Hematopoietic multipotent progenitor cell treated with erythropoietin and hydrocortisone succinate and interleukin-3 and kit ligand, for 6 days (in vitro differentiated cells): Measurements from ENCODE around the gene MRGPRF.
"Not testable (repeated sequence)": the region's sequence is repeated elsewhere in the genome, so short reads cannot be mapped to it uniquely, and the experiment has no call there.

Source experiments
- DNase-seq: peaks from one replicate; pipeline ENCODE4 v3.0.0-alpha.2; 2015

MRGPRF gene

GRCh38 chr11:68980776-68981065 is 32.3 kb downstream of the MRGPRF start, which contains the start of gene MRGPRD:
Gene MRGPRD, minus strand, starts transcription at chr11:68980986. Its CDS starts 0 bp downstream, at chr11:68980986.
- no peak for DNase-seq

- DNase-seq, result no peak
These were observed 32.9 kb downstream of the MRGPRF start for GRCh38 chr11:68979931-68980775.

- no peak for DNase-seq
These were observed 34.0 kb downstream of the MRGPRF start for GRCh38 chr11:68978931-68979594.

DNA sequence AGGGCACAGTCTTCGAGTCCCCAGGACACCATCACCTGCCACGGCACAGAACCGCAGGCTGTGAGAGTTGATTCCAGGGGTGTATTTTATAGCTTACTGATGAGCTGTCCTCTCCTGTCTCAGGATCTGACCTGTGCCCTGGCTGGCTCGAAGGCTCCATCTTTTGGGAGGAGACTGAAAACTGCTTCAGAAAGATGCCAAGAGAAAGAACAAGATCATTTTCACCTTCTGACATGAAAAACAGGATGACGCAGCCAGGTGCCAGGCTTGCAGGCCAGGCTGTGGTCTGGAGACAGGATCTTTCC is 34.5 kb downstream of the MRGPRF start:
- DNase-seq, result no peak

DNA sequence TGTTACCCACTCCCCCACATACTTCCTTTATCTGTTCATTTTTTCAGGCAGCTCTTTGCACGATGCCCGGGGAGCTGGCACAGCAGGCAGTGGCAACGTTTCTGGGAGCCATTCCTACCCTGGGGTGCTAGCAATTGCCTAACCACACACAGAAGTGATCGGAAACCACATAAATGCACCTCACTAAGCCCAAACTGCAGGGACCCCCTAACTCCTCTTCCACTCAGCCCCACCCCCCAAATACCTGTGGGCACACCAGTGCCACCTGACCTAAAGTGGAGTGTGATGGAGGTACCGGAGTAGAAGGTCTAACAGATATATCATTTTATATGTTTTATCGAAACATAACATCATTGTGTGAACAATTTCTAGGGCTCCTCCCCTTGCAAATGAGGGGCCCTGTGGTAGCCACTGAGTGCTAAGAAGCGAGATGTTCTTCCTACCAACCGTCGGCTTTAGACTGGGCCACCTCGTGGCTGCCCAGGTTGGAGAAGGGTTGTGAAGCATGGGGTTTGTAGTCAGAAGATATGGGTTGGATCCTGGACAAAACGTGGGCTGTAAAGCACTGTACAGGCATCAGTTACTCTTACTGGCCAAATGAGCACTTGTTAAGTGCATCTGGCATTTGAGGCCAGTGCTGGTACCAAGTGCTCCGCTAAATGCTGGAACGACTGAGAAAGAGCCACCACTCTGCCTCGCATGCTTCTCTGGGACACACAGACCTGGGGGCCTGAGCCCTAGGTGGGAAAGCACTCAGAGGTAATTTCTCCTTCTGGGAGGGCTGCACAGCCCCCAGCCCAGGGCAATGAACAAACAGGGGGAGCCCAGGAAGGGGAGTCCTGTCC is 35.0 kb downstream of the MRGPRF start:
- DNase-seq, result no peak

DNA sequence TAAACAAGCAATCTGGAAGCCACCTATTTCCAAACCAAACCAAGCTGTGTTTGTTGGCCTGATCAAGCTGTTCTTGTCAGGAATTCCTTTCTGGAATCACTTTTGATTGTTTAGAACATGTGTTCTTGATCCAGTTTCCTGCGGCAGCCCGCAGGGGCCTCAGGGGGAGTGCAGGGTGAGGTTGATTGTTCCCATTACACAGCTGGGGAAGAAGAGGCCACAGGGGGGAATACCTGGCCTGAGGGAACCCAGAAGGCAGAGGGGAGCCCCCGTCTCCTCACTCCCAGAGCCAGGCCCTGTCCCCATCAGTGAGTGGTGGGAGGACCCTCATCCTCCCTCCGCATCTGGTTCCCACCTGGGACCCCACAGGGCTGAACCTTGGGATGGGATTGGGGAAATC is 36.5 kb downstream of the MRGPRF start:
- DNase-seq, result no peak

DNA sequence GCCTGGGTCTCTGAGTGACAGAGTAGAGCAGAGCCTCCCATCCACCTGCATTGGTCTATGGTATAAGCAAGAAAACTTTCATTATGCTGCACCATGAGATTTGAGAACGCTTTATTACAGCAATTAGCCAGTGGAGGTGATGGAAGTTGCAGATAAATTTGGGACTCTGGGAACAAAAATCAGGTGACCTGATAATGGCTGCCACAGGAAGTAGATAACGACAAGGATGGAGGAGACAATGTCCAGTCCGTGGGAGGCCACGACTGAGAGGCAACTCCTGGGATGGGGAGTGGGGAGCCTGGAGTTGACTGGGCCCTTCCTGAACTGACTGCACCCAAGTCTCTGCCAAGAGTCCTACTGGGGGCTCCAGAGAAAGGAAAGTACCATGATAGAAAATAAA is 37.0 kb downstream of the MRGPRF start:
- no peak for DNase-seq

DNA sequence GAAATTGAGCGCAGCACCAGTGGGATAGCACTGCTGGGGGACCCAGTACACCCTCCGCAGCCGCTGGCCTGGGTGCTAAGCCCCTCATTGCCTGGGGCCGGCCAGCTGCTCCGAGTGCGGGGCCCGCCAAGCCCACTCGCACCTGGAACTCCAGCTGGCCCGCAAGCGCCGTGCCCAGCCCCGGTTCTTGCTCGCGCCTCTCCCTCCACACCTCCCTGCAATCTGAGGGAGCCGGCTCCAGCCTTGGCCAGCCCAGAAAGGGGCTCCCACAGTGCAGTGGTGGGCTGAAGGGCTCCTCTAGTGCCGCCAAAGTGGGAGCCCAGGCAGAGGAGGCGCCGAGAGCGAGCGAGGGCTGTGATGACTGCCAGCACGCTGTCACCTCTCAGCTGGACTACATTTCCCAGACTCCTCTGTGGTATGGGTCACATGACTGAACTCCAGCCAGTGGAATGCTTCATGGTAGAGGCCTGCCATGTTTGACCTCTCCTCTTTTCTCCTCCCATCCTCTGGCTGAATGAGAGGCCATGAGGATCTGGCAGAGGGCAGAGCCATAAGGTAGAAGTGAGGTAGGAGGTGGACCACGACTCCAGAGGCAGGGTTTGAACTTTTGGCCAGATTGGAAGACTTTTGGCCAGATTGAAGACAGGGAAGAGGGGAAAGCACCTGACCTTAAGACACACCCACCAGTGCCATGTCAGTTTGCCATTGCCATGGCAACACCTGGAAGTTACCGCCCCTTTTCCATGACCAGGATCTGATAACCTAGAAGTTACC is 38.4 kb downstream of the MRGPRF start:
- peak; percentile 61 for DNase-seq

GRCh38 chr11:68973706-68974105 is 39.3 kb downstream of the MRGPRF start:
- DNase-seq, result not testable (repeated sequence)

GRCh38 chr11:68973219-68973618 is 39.8 kb downstream of the MRGPRF start:
- DNase-seq, result no peak

DNA sequence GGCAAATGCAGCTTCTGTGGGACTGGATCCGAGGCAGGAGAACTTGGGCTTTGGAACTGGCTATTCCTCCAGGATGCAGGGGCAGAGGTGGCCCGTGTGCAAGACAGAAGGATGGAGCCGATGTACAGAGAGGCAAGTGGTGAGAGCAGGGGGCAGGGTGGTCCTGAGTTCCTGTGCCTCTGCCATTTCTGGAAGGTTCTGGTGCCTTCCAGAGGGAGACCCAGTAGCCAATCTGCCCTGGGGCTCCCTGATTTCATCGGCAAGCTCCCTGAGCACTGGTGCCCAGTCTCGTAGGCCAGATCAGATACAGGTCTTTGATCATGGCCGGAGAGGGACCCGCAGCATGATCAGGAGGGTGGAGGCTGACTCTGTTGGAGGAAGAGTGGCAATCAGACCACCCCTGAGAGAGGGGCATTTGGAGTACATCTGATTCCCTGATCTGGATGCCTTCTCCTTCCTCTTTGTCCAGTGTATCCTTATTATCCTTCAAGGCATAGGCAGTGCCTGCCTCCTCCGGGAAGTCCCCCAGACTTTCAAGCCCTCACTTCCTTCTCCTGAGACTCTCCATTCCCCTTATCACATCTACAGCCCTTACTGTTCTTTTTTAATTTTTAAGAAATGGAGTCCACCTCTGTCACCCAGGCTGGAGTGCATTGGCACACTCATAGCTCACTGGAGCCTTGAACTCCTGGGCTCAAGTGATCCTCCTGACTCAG is 42.0 kb downstream of the MRGPRF start:
- no peak for DNase-seq

- no peak for DNase-seq
These were observed 43.7 kb downstream of the MRGPRF start for GRCh38 chr11:68969386-68969785.

DNA sequence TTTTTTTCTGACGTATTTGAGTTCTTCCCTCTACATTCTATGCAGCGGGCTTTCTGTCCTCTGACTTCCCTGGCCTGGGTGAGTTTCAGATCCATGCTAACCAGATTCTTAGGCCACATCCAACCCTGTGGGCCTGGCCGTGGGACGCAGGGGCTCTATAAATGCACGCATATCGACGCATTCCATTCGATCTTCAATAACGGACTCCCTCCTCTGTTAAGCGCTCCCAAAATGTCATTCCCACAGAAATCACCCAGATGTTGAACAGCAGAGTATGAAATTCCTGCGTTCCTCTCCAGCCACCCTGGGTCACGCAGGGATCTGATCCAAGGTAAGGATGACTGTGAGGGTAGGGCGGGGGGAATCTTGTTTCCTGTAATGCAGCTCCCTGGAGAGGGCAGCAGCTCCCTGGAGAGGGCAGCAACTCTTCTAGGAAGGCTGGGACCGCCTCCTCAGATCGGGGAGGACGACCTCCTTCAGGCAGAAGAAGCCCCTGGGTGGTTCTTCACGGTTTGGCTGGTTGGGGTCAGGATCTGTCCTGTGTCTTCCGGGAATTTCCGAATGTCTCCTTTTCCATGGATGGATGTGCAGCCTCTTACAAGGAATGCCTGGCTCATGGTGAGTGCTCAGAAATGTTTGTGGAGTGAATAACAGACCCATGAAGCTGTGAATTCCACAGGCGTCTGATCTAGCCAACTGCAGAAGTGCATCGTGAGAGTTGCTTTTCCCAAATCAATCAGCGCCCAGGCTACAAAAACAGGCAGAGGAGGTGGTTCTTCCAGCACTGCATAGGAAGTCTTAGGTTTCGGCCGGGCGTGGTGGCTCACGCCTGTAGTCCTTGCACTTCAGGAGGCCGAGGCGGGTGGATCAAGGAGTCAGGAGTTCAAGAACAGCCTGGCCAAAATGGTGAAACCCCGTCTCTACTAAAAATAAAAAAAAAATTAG is 44.5 kb downstream of the MRGPRF start:
- no peak for DNase-seq

- no peak for DNase-seq
These were observed 45.9 kb downstream of the MRGPRF start for GRCh38 chr11:68966894-68967780.

DNA sequence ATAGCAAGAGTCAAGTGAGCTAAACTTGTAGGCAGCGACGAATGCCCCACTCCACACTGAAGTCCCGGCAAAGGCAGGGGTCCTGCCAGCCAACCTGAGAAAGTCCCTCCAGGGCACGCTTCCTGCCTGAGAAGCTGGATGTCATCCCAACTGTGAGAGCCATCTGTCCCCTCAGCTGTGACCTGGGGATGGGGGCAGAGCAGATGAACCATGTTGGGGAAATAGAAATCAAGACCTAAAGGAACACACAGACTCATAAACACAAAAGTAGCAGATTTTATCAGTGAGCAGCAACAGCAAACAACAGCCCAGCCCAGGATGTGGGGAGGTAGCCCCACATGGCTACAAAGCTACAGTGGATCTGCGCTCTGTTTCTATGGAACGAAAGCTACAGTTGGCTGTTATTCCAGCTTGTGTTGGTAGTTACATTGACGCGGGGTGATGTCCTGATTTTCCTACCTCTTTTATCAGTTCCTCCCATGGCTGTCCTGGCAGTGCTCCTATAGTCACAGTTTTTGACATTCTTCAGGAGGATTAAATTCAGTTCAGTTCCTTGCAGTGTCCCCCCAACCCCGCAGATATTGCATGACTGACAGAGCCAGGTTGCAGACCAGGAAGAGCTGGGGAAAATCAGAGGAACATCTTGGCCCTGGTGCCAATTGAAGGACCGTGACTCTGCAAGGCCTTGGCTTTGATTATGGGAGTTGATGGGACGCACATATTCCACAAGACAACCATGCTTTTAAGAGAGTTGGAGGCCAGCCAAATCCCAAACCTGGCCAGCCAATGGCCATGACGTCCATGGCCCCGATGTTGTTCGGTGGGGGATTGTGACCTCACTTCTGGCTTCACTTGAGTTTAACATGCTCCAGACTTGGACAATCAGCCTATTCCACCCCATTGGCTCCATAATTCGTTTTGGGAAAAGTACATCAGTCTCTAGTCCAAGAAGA is 46.9 kb downstream of the MRGPRF start:
- no peak for DNase-seq

- no peak for DNase-seq
These were observed 49.3 kb downstream of the MRGPRF start for GRCh38 chr11:68963779-68964178.

DNA sequence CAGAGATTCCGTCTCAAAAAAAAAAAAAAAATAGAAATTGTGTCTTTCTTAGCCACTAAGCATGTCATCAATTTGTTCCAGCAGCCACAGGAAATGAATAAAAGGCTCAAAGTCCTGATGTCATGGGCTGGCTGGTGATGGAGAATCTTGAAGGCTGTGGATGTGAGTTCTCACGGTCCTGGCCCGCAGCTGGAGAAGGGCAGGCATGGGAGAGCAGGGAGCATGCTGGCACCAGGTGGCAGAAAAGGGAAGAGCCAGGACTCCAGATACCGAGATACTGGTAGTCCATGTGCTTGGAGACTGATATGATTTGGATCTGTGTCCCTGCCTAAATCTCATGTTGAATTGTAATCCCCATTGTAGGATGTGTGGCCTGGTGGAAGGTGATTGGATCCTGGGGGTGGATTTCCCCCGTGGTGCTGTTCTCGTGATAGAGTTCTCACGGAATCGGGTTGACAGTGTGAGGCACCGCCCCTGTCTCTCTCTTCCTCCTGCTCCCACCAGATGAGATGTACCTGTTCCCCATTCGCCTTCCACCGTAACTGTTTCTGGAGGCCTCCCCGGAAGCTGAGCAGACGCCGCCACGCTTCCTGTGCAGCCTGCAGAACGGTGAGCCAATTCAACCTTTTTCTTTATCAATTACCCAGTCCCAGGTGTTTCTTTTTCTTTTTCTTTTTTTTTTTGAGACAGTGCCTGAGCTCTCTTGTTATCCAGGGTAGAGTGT is 50.4 kb downstream of the MRGPRF start:
- no peak for DNase-seq

- no peak for DNase-seq
These were observed 51.8 kb downstream of the MRGPRF start for GRCh38 chr11:68961245-68961644.
